GM21360 (cell line): ENCODE results near the gene PCTP.
A peak's percentile ranks its signal among the peaks of the same experiment; 100 is the strongest.

Experiments used
- ATAC-seq: cut with Tn5 transposase; IDR thresholded peaks from one replicate; pipeline ENCODE4 v1.9.1; 2021; ENCODE audit warnings: mild to moderate bottlenecking, moderate library complexity; ENCODE audit not compliant: unreplicated experiment

Gene PCTP

GRCh38 chr17:55727275-55727674 lies 23.6 kb upstream of the PCTP start:
- ATAC-seq, result no peak

- ATAC-seq, result no peak
These were observed 22.9 kb upstream of the PCTP start for GRCh38 chr17:55727920-55728319.

- ATAC-seq, result no peak
These were observed 22.5 kb upstream of the PCTP start for GRCh38 chr17:55728361-55728760.

GRCh38 chr17:55728833-55729232 lies 22.0 kb upstream of the PCTP start:
- ATAC-seq, result no peak

- ATAC-seq, result no peak
These were observed 21.4 kb upstream of the PCTP start for GRCh38 chr17:55729484-55729883.

GRCh38 chr17:55730380-55730779 lies 20.5 kb upstream of the PCTP start:
- ATAC-seq, result no peak

GRCh38 chr17:55730808-55731207 lies 20.0 kb upstream of the PCTP start:
- no peak for ATAC-seq

GRCh38 chr17:55731586-55732250 lies 19.1 kb upstream of the PCTP start:
- ATAC-seq, result no peak

GRCh38 chr17:55734128-55734781 lies 16.6 kb upstream of the PCTP start:
- no peak for ATAC-seq

- ATAC-seq, result no peak
These were observed 15.0 kb upstream of the PCTP start for GRCh38 chr17:55735731-55736405.

- no peak for ATAC-seq
These were observed 12.8 kb upstream of the PCTP start for GRCh38 chr17:55737976-55738501.

- ATAC-seq, result no peak
These were observed 10.1 kb upstream of the PCTP start for GRCh38 chr17:55740511-55741355.

GRCh38 chr17:55741356-55741700 lies 9.5 kb upstream of the PCTP start:
- no peak for ATAC-seq

- peak; percentile 95 for ATAC-seq
These were observed 8.4 kb upstream of the PCTP start for GRCh38 chr17:55742272-55743102.

GRCh38 chr17:55743103-55743679 lies 7.7 kb upstream of the PCTP start:
- peak; percentile 40 for ATAC-seq

GRCh38 chr17:55745258-55745657 lies 5.6 kb upstream of the PCTP start:
- ATAC-seq, result no peak

- ATAC-seq, result no peak
These were observed 4.4 kb upstream of the PCTP start for GRCh38 chr17:55746466-55746865.

- no peak for ATAC-seq
These were observed 3.6 kb upstream of the PCTP start for GRCh38 chr17:55747209-55747608.

GRCh38 chr17:55748841-55749240 lies 2.0 kb upstream of the PCTP start:
- no peak for ATAC-seq

- no peak for ATAC-seq
These were observed 866 bp upstream of the PCTP start for GRCh38 chr17:55749985-55750384.
